H9 (cell line): ENCODE measurements around the gene PKNOX2. TPM values are rescaled to one million over a fixed set of nuclear protein-coding genes. Genes with fewer than 3 reads are reported as not detected.

Experiments used
- DNase-seq: peaks from one replicate; pipeline ENCODE4 v3.0.0-alpha.2; 2017
- H2AFZ ChIP-seq: one replicate; pipeline ENCODE4 v1.6.1; 2013; ENCODE audit warnings: mild to moderate bottlenecking, low read length, control low read depth, moderate library complexity
- H2AK5ac ChIP-seq: 2 replicates; pipeline ENCODE4 v1.6.1; 2013; ENCODE audit warnings: low read length, control low read depth, mixed read lengths; ENCODE audit not compliant: insufficient read length
- H2BK120ac ChIP-seq: one replicate; pipeline ENCODE4 v1.6.1; 2013; ENCODE audit warnings: low read depth, mild to moderate bottlenecking, low read length, control low read depth, inconsistent platforms; ENCODE audit not compliant: poor library complexity, severe bottlenecking
- H2BK12ac ChIP-seq: 2 replicates; pipeline ENCODE4 v1.6.1; 2013; ENCODE audit warnings: low read length, control low read depth, mixed read lengths, low read depth; ENCODE audit not compliant: insufficient read length
- H2BK15ac ChIP-seq: 2 replicates; pipeline ENCODE4 v1.6.1; 2013; ENCODE audit warnings: low read depth, low read length, control low read depth
- H2BK20ac ChIP-seq: one replicate; pipeline ENCODE4 v1.6.1; 2013; ENCODE audit warnings: low read depth, mild to moderate bottlenecking, low read length, control low read depth, inconsistent platforms; ENCODE audit not compliant: poor library complexity, severe bottlenecking
- H2BK5ac ChIP-seq: 2 replicates; pipeline ENCODE4 v1.6.1; 2013; ENCODE audit warnings: low read length, control low read depth, mixed read lengths; ENCODE audit not compliant: insufficient read length
- H3K14ac ChIP-seq: 2 replicates; pipeline ENCODE4 v1.6.1; 2013; ENCODE audit warnings: low read length, control low read depth; ENCODE audit not compliant: insufficient read depth
- H3K18ac ChIP-seq: 2 replicates; pipeline ENCODE4 v1.6.1; 2013; ENCODE audit warnings: low read depth, mild to moderate bottlenecking, mixed read lengths, low read length, control low read depth; ENCODE audit not compliant: insufficient read length
- H3K23ac ChIP-seq: 2 replicates; pipeline ENCODE4 v1.6.1; 2013; ENCODE audit warnings: low read length, control low read depth, mixed read lengths, low read depth; ENCODE audit not compliant: insufficient read length
- H3K23me2 ChIP-seq: 2 replicates; pipeline ENCODE4 v1.6.1; 2013; ENCODE audit warnings: low read depth, mild to moderate bottlenecking, mixed read lengths, low read length, control low read depth; ENCODE audit not compliant: insufficient read length, poor library complexity, severe bottlenecking
- H3K27ac ChIP-seq: 2 replicates; pipeline ENCODE4 v1.5.1; 2013; ENCODE audit warnings: low read length, control low read depth, mixed read lengths, low read depth; ENCODE audit not compliant: insufficient read length
- H3K27me3 ChIP-seq: 2 replicates; pipeline ENCODE4 v1.6.1; 2013; ENCODE audit warnings: low read length, control low read depth, inconsistent platforms; ENCODE audit not compliant: insufficient read depth
- H3K4ac ChIP-seq: 2 replicates; pipeline ENCODE4 v1.6.1; 2013; ENCODE audit warnings: low read depth, mild to moderate bottlenecking, control low read depth, inconsistent platforms, low read length, moderate library complexity
- H3K4me1 ChIP-seq: 2 replicates; pipeline ENCODE4 v1.6.1; 2013; ENCODE audit warnings: low read length, control low read depth, inconsistent platforms; ENCODE audit not compliant: insufficient read depth
- H3K4me2 ChIP-seq: 2 replicates; pipeline ENCODE4 v1.6.1; 2013; ENCODE audit warnings: low read length, control low read depth, mixed read lengths; ENCODE audit not compliant: insufficient read length, insufficient read depth
- H3K56ac ChIP-seq: 2 replicates; pipeline ENCODE4 v1.6.1; 2013; ENCODE audit warnings: low read depth, mild to moderate bottlenecking, mixed read lengths, low read length, control low read depth; ENCODE audit not compliant: insufficient read length
- H3K79me1 ChIP-seq: 2 replicates; pipeline ENCODE4 v1.6.1; 2013; ENCODE audit warnings: low read depth, mild to moderate bottlenecking, moderate library complexity, low read length, control low read depth, inconsistent platforms; ENCODE audit not compliant: insufficient read depth, poor library complexity, severe bottlenecking
- H3K79me2 ChIP-seq: 2 replicates; pipeline ENCODE4 v1.6.1; 2013; ENCODE audit warnings: low read length, control low read depth, inconsistent platforms; ENCODE audit not compliant: insufficient read depth
- H3K9ac ChIP-seq: 2 replicates; pipeline ENCODE4 v1.6.1; 2013; ENCODE audit warnings: low read length, control low read depth, mixed read lengths; ENCODE audit not compliant: insufficient read length; ENCODE audit errors: extremely low read depth
- H3K9me3 ChIP-seq: one replicate; pipeline ENCODE4 v1.6.1; 2013; ENCODE audit warnings: low read depth, low read length, inconsistent platforms; ENCODE audit not compliant: control insufficient read depth
- H3T11ph ChIP-seq: one replicate; pipeline ENCODE4 v1.6.1; 2013; ENCODE audit warnings: mild to moderate bottlenecking, low read length, control low read depth, inconsistent platforms
- H4K20me1 ChIP-seq: one replicate; pipeline ENCODE4 v1.6.1; 2013; ENCODE audit not compliant: control insufficient read depth, insufficient read length, insufficient read depth
- H4K5ac ChIP-seq: 2 replicates; pipeline ENCODE4 v1.6.1; 2013; ENCODE audit warnings: low read depth, mild to moderate bottlenecking, mixed read lengths, low read length, control low read depth; ENCODE audit not compliant: insufficient read length
- H4K8ac ChIP-seq: replicated peaks from 2 replicates; pipeline ENCODE4 v1.6.1; 2013; ENCODE audit warnings: low read length, control low read depth, mixed read lengths, low read depth; ENCODE audit not compliant: insufficient read length
- H4K91ac ChIP-seq: 2 replicates; pipeline ENCODE4 v1.6.1; 2013; ENCODE audit warnings: low read depth, mild to moderate bottlenecking, moderate library complexity, mixed read lengths, low read length, control low read depth; ENCODE audit not compliant: insufficient read length
- H3K27ac Mint-ChIP-seq, 3 experiments: 2 replicates in 2 of 3; 3 replicates in 1 of 3; pipeline ENCODE4 v1.8.0; 2020 to 2021; ENCODE audit warnings: mixed read lengths in 3 of 3, mild to moderate bottlenecking in 1 of 3, moderate library complexity in 1 of 3
- H3K27me3 Mint-ChIP-seq: 2 replicates; pipeline ENCODE4 v1.8.0; 2021; ENCODE audit warnings: low read depth, mild to moderate bottlenecking, moderate library complexity, mixed read lengths
- H3K36me3 Mint-ChIP-seq, 3 experiments: 2 replicates in 2 of 3; 3 replicates in 1 of 3; pipeline ENCODE4 v1.8.0; 2020 to 2021; ENCODE audit warnings: low read depth in 3 of 3, mixed read lengths in 3 of 3; ENCODE audit not compliant: insufficient read depth in 1 of 3
- H3K4me1 Mint-ChIP-seq, 2 experiments: 2 replicates each; pipeline ENCODE4 v1.8.0; 2020; ENCODE audit warnings: mixed read lengths in 2 of 2
- H3K4me3 Mint-ChIP-seq, 2 experiments: 2 replicates in 1 of 2; 3 replicates in 1 of 2; pipeline ENCODE4 v1.8.0; 2020 to 2021; ENCODE audit warnings: mild to moderate bottlenecking in 2 of 2, mixed read lengths in 2 of 2, moderate library complexity in 1 of 2
- H3K9me3 Mint-ChIP-seq, 2 experiments: 2 replicates in 1 of 2; 3 replicates in 1 of 2; pipeline ENCODE4 v1.8.0; 2020; ENCODE audit warnings: mild to moderate bottlenecking in 2 of 2, mixed read lengths in 2 of 2, moderate library complexity in 1 of 2
- CTCF ChIP-seq: fragments of 200-600 bp; sonication (generic); conservative IDR thresholded peaks from 3 replicates; pipeline ENCODE4 v1.8.0; 2021; ENCODE audit warnings: antibody characterized with exemption, mild to moderate bottlenecking
- WGBS: extraction: QIAGEN DNeasy Blood & Tissue Kit; methylation state at CpG from one replicate; pipeline ENCODE4 v1.1.7; 2013; ENCODE audit warnings: missing lambda C conversion rate, low lambda C conversion rate, mixed read lengths; ENCODE audit not compliant: insufficient read length; ENCODE audit errors: extremely low coverage; 5-methylcytosine and 5-hydroxymethylcytosine counted together
- total RNA-seq: library from RNA; stranded (reverse); gene quantifications from 2 replicates; pipeline ENCODE4 v1.2.1, GENCODE V29; 2021

The PKNOX2 gene
- total RNA-seq, 1 experiment from 2014 or later: 1.3 TPM

- Histone ChIP-seq H3K4me1 (peaks cover 5% of the 10 kb centered on the region; the same call in 1 of the 2 replicates), H3K23me2 (no peaks in the 10 kb centered on the region), H3K4ac (no peak overlapping the region), H2AFZ (peak overlapping the region; percentile 80), H2BK5ac (no peak overlapping the region), H3K18ac (no peak overlapping the region), H4K91ac (no peak overlapping the region), H2BK20ac (no peak overlapping the region), H2BK12ac (no peak overlapping the region), H3K9ac (no peak overlapping the region), H3K4me2 (no peak overlapping the region), H4K8ac (no peak overlapping the region), H3K79me1 (no peaks in the 10 kb centered on the region), H2BK15ac (no peak overlapping the region), H3K27ac (no peak overlapping the region), H3K23ac (no peak overlapping the region), H3K79me2 (no peaks in the 10 kb centered on the region), H2AK5ac (no peak overlapping the region), H4K20me1 (no peaks in the 10 kb centered on the region), H2BK120ac (no peak overlapping the region), H3K9me3 (no peaks in the 10 kb centered on the region), H3K56ac (no peak overlapping the region), H3K14ac (no peak overlapping the region), H4K5ac (peak overlapping the region; percentile 34), H3T11ph (no peak overlapping the region), H3K27me3 (no peaks in the 10 kb centered on the region)
- peak; percentile 81 for TF ChIP-seq CTCF
- DNase-seq: peak; percentile 87
- Mint-ChIP-seq H3K36me3 (no peaks in the 10 kb centered on the region), H3K27me3 (peaks cover 1% of the 10 kb centered on the region), H3K4me3 (no peak overlapping the region), H3K4me1 (peaks cover 37 to 40% of the 10 kb centered on the region in 2 experiments), H3K9me3 (no peaks in the 10 kb centered on the region), H3K27ac (peak overlapping the region in 1 of 3 experiments; percentile 12; a peak in 1 of 7 replicates)
- no CpG with 5 or more reads among the region's 11 CpGs for WGBS
These were observed 269.0 kb downstream of the PKNOX2 start for GRCh38 chr11:125433454-125434121.
